ENCODE measurements around the gene ITPRID1.
A peak's percentile ranks its signal among the peaks of the same experiment; 100 is the strongest.

Gene ITPRID1

DNA sequence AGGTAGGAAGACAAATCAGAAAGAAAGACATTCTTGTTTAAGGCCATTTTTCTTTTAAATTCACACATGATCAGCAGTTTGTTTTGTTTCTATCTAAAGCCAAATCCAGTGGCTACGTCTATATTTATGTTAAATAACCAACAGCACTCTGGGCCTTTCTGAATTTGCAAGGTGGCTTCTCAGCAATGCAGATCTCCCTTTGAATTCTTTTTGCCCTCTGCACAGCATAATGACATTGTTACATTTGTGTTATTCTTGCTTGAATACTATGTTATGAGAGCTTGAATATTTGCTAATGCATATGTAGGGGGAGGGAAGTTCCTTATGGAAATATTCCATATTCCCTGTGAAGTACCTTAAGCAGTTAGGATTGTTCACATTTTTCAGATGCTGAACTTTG is 99.7 kb downstream of the ITPRID1 start:
- TF ChIP-seq, protein P1, sequence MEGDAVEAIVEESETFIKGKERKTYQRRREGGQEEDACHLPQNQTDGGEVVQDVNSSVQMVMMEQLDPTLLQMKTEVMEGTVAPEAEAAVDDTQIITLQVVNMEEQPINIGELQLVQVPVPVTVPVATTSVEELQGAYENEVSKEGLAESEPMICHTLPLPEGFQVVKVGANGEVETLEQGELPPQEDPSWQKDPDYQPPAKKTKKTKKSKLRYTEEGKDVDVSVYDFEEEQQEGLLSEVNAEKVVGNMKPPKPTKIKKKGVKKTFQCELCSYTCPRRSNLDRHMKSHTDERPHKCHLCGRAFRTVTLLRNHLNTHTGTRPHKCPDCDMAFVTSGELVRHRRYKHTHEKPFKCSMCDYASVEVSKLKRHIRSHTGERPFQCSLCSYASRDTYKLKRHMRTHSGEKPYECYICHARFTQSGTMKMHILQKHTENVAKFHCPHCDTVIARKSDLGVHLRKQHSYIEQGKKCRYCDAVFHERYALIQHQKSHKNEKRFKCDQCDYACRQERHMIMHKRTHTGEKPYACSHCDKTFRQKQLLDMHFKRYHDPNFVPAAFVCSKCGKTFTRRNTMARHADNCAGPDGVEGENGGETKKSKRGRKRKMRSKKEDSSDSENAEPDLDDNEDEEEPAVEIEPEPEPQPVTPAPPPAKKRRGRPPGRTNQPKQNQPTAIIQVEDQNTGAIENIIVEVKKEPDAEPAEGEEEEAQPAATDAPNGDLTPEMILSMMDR (IDR thresholded peaks at IDR 0.05): no peak
- no peak overlapping the region for H3K4me3 ChIP-seq
- no peak for DNase-seq (ENCODE audit: low spot score)
- H3K27ac ChIP-seq: no peak overlapping the region

DNA sequence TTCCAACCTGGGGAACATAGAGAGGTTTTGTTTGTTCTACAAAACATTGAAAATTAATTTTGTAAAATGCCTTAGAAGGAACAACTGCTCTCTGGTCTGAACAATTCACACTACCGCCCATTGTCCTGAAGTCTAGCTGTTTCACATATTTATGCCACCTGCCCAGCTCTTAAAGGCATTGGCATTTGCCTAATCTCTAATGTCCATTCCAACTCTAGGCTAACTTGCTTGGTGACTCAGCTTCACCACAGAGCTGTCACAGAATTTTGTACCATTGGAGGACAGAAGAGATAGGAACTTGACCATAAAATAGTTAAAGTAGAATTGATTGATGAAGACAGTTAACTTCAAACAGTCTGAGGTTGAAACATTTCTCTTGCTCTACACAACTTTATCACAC is 119.6 kb downstream of the ITPRID1 start:
- Histone ChIP-seq H3K4me3 (no peak overlapping the region), H3K27ac (no peak overlapping the region)
- TF ChIP-seq, protein P1 (IDR thresholded peaks at IDR 0.05): no peak
- no peak for DNase-seq (ENCODE audit: low spot score)

DNA sequence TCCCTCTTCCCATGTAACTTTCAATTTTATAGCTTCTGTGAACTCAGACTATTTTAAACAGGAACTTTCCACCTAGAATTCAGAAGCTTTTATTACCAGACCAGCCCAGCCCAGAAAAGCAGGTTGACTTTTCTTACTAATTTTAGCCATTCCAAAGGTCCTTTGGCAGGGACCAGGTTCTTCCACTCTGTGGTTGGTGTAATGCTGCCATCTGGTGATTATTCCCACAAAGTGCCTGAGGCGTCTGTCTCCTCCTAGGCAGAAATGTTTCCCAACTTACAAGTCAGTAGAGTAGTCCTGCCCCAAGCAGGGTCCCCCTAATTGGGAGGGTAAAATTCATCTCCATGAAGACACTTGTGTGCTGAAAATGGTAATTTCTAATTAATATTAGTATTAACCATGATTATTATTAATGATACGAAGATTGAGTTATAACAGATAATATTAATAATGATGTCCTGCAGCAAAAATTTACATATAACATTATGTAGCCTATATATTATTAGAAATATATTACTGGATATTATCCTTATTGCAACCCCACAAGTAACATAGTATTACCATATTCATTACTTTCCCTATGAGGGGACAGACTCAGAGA is 120.1 kb downstream of the ITPRID1 start:
- H3K4me3 ChIP-seq: no peak overlapping the region
- no peak for DNase-seq (ENCODE audit: low spot score)
- TF ChIP-seq, protein P1 (IDR thresholded peaks at IDR 0.05): peak; percentile 42
- H3K27ac ChIP-seq: no peak overlapping the region

DNA sequence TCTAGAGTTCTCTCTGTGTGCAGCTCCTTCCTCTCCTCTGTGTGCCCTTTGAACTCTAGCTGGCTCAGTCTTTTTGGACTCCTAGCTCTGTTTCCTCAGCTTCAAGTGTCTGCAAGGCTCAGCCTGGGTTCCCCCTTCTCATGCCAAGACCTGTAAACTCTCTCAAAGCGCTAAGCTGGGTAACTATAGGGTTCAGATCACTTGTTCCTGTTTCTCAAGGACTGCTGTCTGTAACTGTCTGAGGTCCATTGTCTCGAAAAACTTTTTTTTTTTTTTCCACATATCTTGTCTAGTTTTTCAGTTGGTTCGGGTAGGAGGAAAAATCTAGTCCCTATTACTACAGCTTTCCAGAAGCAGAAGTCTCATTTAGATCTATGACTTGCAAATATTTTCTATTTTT is 126.5 kb downstream of the ITPRID1 start:
- Histone ChIP-seq H3K4me3 (no peak overlapping the region), H3K27ac (no peak overlapping the region)
- TF ChIP-seq, protein P1 (IDR thresholded peaks at IDR 0.05): no peak
- no peak for DNase-seq (ENCODE audit: low spot score)

DNA sequence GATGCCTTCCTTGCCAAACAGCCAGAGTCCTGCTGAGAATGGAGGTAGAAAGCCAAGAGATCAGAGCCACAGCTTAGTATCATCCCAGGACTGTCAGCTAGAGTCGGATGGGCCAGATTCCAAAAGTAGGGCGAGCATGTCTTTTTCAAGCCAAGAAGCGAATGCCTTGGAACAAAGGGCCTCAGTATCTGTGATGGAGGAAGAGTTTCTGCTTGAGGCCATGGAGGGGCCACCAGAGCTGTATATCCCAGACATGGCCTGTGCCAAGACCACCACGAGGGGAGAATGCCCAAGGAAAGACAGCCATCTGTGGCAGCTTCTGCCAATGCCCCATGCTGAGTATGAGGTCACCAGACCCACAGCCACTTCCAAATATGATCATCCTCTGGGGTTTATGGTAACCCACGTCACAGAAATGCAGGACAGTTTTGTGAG is 128.8 kb downstream of the ITPRID1 start:
- TF ChIP-seq, protein P1 (IDR thresholded peaks at IDR 0.05): no peak
- Histone ChIP-seq H3K27ac (no peak overlapping the region), H3K4me3 (no peak overlapping the region)
- DNase-seq (ENCODE audit: low spot score): no peak

DNA sequence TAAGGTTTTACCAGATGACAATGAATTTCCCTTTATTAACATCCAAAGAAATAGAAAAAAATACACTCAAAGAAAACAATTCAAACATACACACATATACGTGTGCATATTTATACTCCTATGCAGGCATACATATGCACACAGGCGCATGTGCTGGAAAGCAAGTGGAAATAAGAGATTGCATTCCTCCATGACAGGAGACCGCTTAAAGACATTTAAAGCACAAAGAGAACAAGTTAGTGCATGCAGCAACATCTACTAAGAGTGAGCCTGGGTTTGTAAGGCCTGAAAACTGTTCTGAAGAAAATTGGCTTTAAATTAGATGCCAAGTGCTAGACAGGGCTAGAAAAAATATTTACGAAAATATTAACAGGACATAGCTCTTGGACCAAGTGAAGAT is 133.1 kb downstream of the ITPRID1 start:
- Histone ChIP-seq H3K4me3 (no peak overlapping the region), H3K27ac (no peak overlapping the region)
- TF ChIP-seq, protein P1 (IDR thresholded peaks at IDR 0.05): no peak
- no peak for DNase-seq (ENCODE audit: low spot score)

DNA sequence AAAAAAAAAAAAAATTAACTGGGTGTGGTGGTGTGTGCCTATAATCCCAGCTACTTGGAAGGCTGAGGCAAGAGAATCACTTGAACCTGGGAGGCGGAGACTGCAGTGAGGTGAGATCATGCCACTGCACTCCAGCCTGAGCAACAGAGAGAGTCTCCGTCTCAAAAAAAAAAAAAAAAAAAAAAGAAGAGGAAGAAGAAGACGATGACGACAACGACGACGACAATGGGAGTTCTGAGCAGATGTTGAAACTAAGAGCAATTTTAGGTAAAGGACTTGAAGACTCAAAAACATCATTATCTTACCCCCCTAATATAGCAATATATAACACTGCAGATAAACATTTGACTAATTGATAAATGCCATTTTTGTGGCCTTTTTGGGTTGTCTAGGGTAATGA is 133.6 kb downstream of the ITPRID1 start:
- DNase-seq (ENCODE audit: low spot score): no peak
- TF ChIP-seq, protein P1 (IDR thresholded peaks at IDR 0.05): no peak
- Histone ChIP-seq H3K27ac (no peak overlapping the region), H3K4me3 (no peak overlapping the region)

Measured in coronary artery (tissue), 2 donors.